IMR-90 (cell line): ENCODE measurements around the gene PAN3. TPM values are rescaled to one million over a fixed set of nuclear protein-coding genes. Genes with fewer than 3 reads are reported as not detected.

Source experiments
- ATAC-seq: fragments of 200-7000 bp; cut with Tn5 transposase; 2 replicates; pipeline ENCODE4 v1.9.1; 2020; ENCODE audit warnings: low read depth, mild to moderate bottlenecking, moderate library complexity
- BruUV-seq: library from RNA; stranded (reverse); fragments of 400-500 nt; replicated peaks from 2 replicates; lab custom pipeline; 2021; lab: Mats Ljungman, UMichigan
- CTCF ChIA-PET: fragments of 300-600 bp; formaldehyde crosslinking; extraction: SDS; loops from one replicate; lab custom pipeline; 2021; ENCODE audit warnings: antibody characterized with exemption; lab: Yijun Ruan, JAX
- POLR2A ChIA-PET: fragments of 300-600 bp; sonication (Branson Sonifier 250); formaldehyde crosslinking; loops from one replicate; lab custom pipeline; 2022; ENCODE audit warnings: antibody characterized with exemption; ENCODE audit not compliant: unreplicated experiment; lab: Charles Lee
- DNase-seq: peaks from one replicate; pipeline ENCODE4 v3.0.0; 2013
- H2AFZ ChIP-seq: replicated peaks from 2 replicates; pipeline ENCODE3; 2013; ENCODE audit warnings: low read length, mild to moderate bottlenecking; ENCODE audit not compliant: poor library complexity
- H2AK5ac ChIP-seq: 2 replicates; pipeline ENCODE4 v1.6.1; 2013; ENCODE audit warnings: low read depth, low read length, inconsistent platforms
- H2AK9ac ChIP-seq: replicated peaks from 2 replicates; pipeline ENCODE3; 2013; ENCODE audit warnings: mild to moderate bottlenecking, low read depth, low read length, moderate library complexity; ENCODE audit not compliant: poor library complexity
- H2BK120ac ChIP-seq: 2 replicates; pipeline ENCODE4 v1.6.1; 2013; ENCODE audit warnings: low read depth, low read length, inconsistent platforms
- H2BK15ac ChIP-seq: 3 replicates; pipeline ENCODE4 v1.6.1; 2013; ENCODE audit warnings: low read depth, low read length, inconsistent platforms
- H2BK20ac ChIP-seq: 2 replicates; pipeline ENCODE4 v1.6.1; 2013; ENCODE audit warnings: low read depth, mild to moderate bottlenecking, inconsistent platforms, low read length, moderate library complexity
- H2BK5ac ChIP-seq: 2 replicates; pipeline ENCODE4 v1.6.1; 2013; ENCODE audit warnings: mild to moderate bottlenecking, low read depth, low read length, inconsistent platforms; ENCODE audit not compliant: poor library complexity, severe bottlenecking
- H3K14ac ChIP-seq: replicated peaks from 2 replicates; pipeline ENCODE4 v1.6.1; 2013; ENCODE audit warnings: low read depth, low read length, inconsistent platforms
- H3K18ac ChIP-seq: 2 replicates; pipeline ENCODE4 v1.6.1; 2013; ENCODE audit warnings: low read depth, low read length, control low read depth
- H3K23ac ChIP-seq: 2 replicates; pipeline ENCODE4 v1.6.1; 2013; ENCODE audit warnings: low read depth, low read length, inconsistent platforms
- H3K27ac ChIP-seq: 2 replicates; pipeline ENCODE4 v1.5.1; 2013; ENCODE audit warnings: mild to moderate bottlenecking, control low read depth, low read length; ENCODE audit not compliant: insufficient read depth
- H3K27me3 ChIP-seq: 2 replicates; pipeline ENCODE4 v1.6.1; 2013; ENCODE audit warnings: low read length; ENCODE audit not compliant: control insufficient read depth, insufficient read depth
- H3K36me3 ChIP-seq: 2 replicates; pipeline ENCODE4 v1.6.1; 2013; ENCODE audit warnings: low read length, mixed read lengths; ENCODE audit not compliant: control insufficient read depth, insufficient read depth
- H3K4ac ChIP-seq: 2 replicates; pipeline ENCODE4 v1.6.1; 2013; ENCODE audit warnings: low read depth, low read length, inconsistent platforms
- H3K4me1 ChIP-seq: 2 replicates; pipeline ENCODE4 v1.6.1; 2013; ENCODE audit warnings: low read length, mixed read lengths; ENCODE audit not compliant: control insufficient read depth, insufficient read depth
- H3K4me2 ChIP-seq: 2 replicates; pipeline ENCODE4 v1.6.1; 2013; ENCODE audit warnings: low read depth, mild to moderate bottlenecking, control low read depth, low read length, moderate library complexity
- H3K4me3 ChIP-seq: 2 replicates; pipeline ENCODE4 v1.5.1; 2013; ENCODE audit warnings: low read depth, mild to moderate bottlenecking, control low read depth, low read length, moderate library complexity; ENCODE audit not compliant: insufficient read depth
- H3K56ac ChIP-seq: 2 replicates; pipeline ENCODE4 v1.6.1; 2013; ENCODE audit warnings: low read length, inconsistent platforms; ENCODE audit not compliant: insufficient read depth; ENCODE audit errors: extremely low read depth
- H3K79me1 ChIP-seq, 2 experiments: 2 replicates each; pipeline ENCODE4 v1.6.1; 2013; ENCODE audit warnings: low read length in 2 of 2, inconsistent platforms in 1 of 2, low read depth in 1 of 2
- H3K9ac ChIP-seq: 2 replicates; pipeline ENCODE4 v1.6.1; 2013; ENCODE audit warnings: low read depth, low read length, control low read depth
- H3K9me1 ChIP-seq: 2 replicates; pipeline ENCODE4 v1.6.1; 2013; ENCODE audit warnings: low read length, inconsistent platforms; ENCODE audit not compliant: insufficient read depth
- H3K9me3 ChIP-seq: 2 replicates; pipeline ENCODE4 v1.6.1; 2013; ENCODE audit warnings: low read length; ENCODE audit not compliant: control insufficient read depth, insufficient read depth
- H4K20me1 ChIP-seq: 2 replicates; pipeline ENCODE4 v1.6.1; 2013; ENCODE audit warnings: low read length, inconsistent platforms; ENCODE audit not compliant: insufficient read depth
- H4K5ac ChIP-seq: 2 replicates; pipeline ENCODE4 v1.6.1; 2013; ENCODE audit warnings: mild to moderate bottlenecking, low read depth, low read length, control low read depth
- H4K8ac ChIP-seq, 2 experiments: 2 replicates each; pipeline ENCODE4 v1.6.1; 2013; ENCODE audit warnings: low read depth in 2 of 2, low read length in 2 of 2, control low read depth in 1 of 2, inconsistent platforms in 1 of 2
- H4K91ac ChIP-seq: 2 replicates; pipeline ENCODE4 v1.6.1; 2013; ENCODE audit warnings: low read depth, low read length, inconsistent platforms; ENCODE audit not compliant: insufficient read depth
- CEBPB ChIP-seq: IDR thresholded peaks from 2 replicates; pipeline ENCODE4 v1.6.1; 2012; ENCODE audit warnings: low read depth, low read length, improper control_type of control experiment
- FOS ChIP-seq: fragments of 150-350 bp; IDR thresholded peaks from 2 replicates; pipeline ENCODE4 v1.6.1; 2016; ENCODE audit warnings: low read depth, low read length
- MAZ ChIP-seq: IDR thresholded peaks from 2 replicates; pipeline ENCODE4 v1.6.1; 2012; ENCODE audit warnings: low read depth, mild to moderate bottlenecking, low read length, improper control_type of control experiment, moderate library complexity, borderline replicate concordance
- MXI1 ChIP-seq: IDR thresholded peaks from 2 replicates; pipeline ENCODE4 v1.6.1; 2012; ENCODE audit warnings: low read depth, mild to moderate bottlenecking, low read length, moderate library complexity, borderline replicate concordance
- NFE2L2 ChIP-seq: fragments of 150-350 bp; IDR thresholded peaks from 2 replicates; pipeline ENCODE4 v1.6.1; 2016; ENCODE audit warnings: low read depth, mild to moderate bottlenecking, low read length
- POLR2A ChIP-seq: IDR thresholded peaks from 2 replicates; pipeline ENCODE4 v1.6.1; 2012; ENCODE audit warnings: mild to moderate bottlenecking, low read depth, low read length
- RAD21 ChIP-seq: IDR thresholded peaks from 2 replicates; pipeline ENCODE4 v1.6.1; 2012; ENCODE audit warnings: low read length, improper control_type of control experiment
- RCOR1 ChIP-seq: IDR thresholded peaks from 2 replicates; pipeline ENCODE4 v1.6.1; 2012; ENCODE audit warnings: mild to moderate bottlenecking, low read length, improper control_type of control experiment; ENCODE audit not compliant: insufficient replicate concordance
- RFX5 ChIP-seq: IDR thresholded peaks from 2 replicates; pipeline ENCODE4 v1.8.0; 2012; ENCODE audit warnings: low read depth, mild to moderate bottlenecking, low read length, moderate library complexity
- WGBS, 2 experiments: methylation state at CpG; one replicate each; pipeline versions ENCODE4 v1.1.5 to v1.1.7; 2013; ENCODE audit warnings: missing lambda C conversion rate in 2 of 2; ENCODE audit not compliant: insufficient read length in 1 of 2; ENCODE audit errors: extremely low coverage in 2 of 2; 5-methylcytosine and 5-hydroxymethylcytosine counted together
- dilution Hi-C: fragments of 300-500 bp; cut with HindIII; formaldehyde crosslinking; loops from one replicate; pipeline ENCODE4 v1.14.3; 2018; ENCODE audit warnings: low sequenced_read_pairs; ENCODE audit not compliant: unreplicated experiment
- in situ Hi-C: fragments of 300-500 bp; cut with MboI; formaldehyde crosslinking; loops from 3 replicates; pipeline ENCODE4 v1.14.3; 2019; ENCODE audit warnings: low sequenced_read_pairs, inconsistent platforms, mixed read lengths
- intact Hi-C: fragments of 100-400 bp; cut with micrococcal nuclease; formaldehyde crosslinking; loops from 2 replicates; pipeline ENCODE4 v1.10.0; 2022
- polyA plus RNA-seq, 3 experiments: library from polyadenylated mRNA; depleted of rRNA; stranded (reverse); fragments of >200 nt; gene quantifications; 2 replicates each; pipeline ENCODE4 v1.2.3, GENCODE V29; 2012; ENCODE audit warnings: low replicate concordance in 1 of 3
- total RNA-seq: library from RNA; depleted of rRNA; stranded (reverse); fragments of >200 nt; gene quantifications from 2 replicates; pipeline ENCODE4 v1.2.3, GENCODE V29; 2012
- TF ChIP-seq, protein P1 (sequence below): fragments of 150-350 bp; IDR thresholded peaks from 2 replicates; pipeline ENCODE4 v1.6.1; 2017; ENCODE audit warnings: mild to moderate bottlenecking, antibody characterized with exemption, low read length, low read depth
- TF ChIP-seq, protein P2 (sequence below): conservative IDR thresholded peaks from 2 replicates; pipeline ENCODE4 v1.5.1; 2012; ENCODE audit warnings: mild to moderate bottlenecking, low read depth, low read length, improper control_type of control experiment
- TF ChIP-seq, protein P3 (sequence below): fragments of 150-350 bp; IDR thresholded peaks from 2 replicates; pipeline ENCODE4 v1.6.1; 2016; ENCODE audit warnings: low read depth, mild to moderate bottlenecking, low read length, moderate library complexity, borderline replicate concordance

The PAN3 gene
- total and polyA plus RNA-seq, 2 of the 4 experiments (the other 2 are of a cell fraction) = 6.6 to 15.1 TPM

DNA sequence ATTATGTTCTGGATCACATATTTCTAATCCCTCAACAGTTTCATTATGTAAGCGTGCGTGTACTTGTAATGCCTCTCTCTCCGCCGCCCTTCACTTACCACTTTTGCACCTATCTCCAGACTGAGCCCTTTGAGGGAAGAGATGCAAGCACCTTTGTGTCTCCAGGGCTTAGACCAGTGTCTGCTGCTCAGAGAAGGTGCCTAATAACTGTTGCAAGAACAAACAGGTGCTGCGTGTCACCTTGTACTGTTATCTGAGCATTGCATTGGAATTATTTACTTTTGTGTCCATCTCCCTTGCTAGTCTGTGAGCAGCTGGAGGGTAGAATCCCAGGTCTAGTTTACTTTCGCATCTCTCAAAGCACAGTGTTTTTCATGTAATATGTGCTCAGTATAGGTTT lies 200.4 kb downstream of the PAN3 start:
- Histone ChIP-seq H3K27me3 (no peaks in the 10 kb centered on the region), H2BK120ac (peak overlapping the region; percentile 80), H2AK9ac (no peak overlapping the region), H2BK5ac (peak overlapping the region; percentile 39), H2BK15ac (peak overlapping the region; percentile 80; the same call in 2 of the 3 replicates), H3K56ac (no peak overlapping the region), H4K5ac (peak overlapping the region; percentile 30; the same call in 1 of the 2 replicates), H3K9me3 (no peaks in the 10 kb centered on the region), H4K91ac (peak overlapping the region; percentile 75), H3K27ac (no peak overlapping the region), H2BK20ac (peak overlapping the region; percentile 83), H3K9me1 (peaks cover 18% of the 10 kb centered on the region; the same call in 1 of the 2 replicates), H3K4ac (peak overlapping the region; percentile 52), H4K20me1 (no peaks in the 10 kb centered on the region), H3K36me3 (no peaks in the 10 kb centered on the region), H3K23ac (peak overlapping the region; percentile 49; the same call in 1 of the 2 replicates), H3K4me3 (no peak overlapping the region), H3K9ac (no peak overlapping the region), H3K79me1 (peaks cover 0 to 4% of the 10 kb centered on the region in 2 experiments; a peak in 1 of 4 replicates), H4K8ac (peak overlapping the region in 1 of 2 experiments; percentile 29; a peak in 1 of 4 replicates), H3K18ac (peak overlapping the region; percentile 61; the same call in 1 of the 2 replicates), H2AFZ (no peak overlapping the region), H2AK5ac (peak overlapping the region; percentile 88), H3K4me1 (peaks cover 29% of the 10 kb centered on the region), H3K4me2 (no peak overlapping the region; the same call in 1 of the 2 replicates), H3K14ac (peak overlapping the region; percentile 49)
- intact Hi-C loops = loop anchor here (5.0 kb wide), 1 partner anchor 139 kb away; no protein-coding TSS in a partner anchor
- TF ChIP-seq NFE2L2 (no peak), RAD21 (no peak), CEBPB (no peak), MXI1 (no peak), POLR2A (no peak), FOS (no peak), MAZ (no peak), RCOR1 (no peak), RFX5 (no peak)
- TF ChIP-seq, protein P1, sequence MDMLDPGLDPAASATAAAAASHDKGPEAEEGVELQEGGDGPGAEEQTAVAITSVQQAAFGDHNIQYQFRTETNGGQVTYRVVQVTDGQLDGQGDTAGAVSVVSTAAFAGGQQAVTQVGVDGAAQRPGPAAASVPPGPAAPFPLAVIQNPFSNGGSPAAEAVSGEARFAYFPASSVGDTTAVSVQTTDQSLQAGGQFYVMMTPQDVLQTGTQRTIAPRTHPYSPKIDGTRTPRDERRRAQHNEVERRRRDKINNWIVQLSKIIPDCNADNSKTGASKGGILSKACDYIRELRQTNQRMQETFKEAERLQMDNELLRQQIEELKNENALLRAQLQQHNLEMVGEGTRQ = no peak
- TF ChIP-seq, protein P2, sequence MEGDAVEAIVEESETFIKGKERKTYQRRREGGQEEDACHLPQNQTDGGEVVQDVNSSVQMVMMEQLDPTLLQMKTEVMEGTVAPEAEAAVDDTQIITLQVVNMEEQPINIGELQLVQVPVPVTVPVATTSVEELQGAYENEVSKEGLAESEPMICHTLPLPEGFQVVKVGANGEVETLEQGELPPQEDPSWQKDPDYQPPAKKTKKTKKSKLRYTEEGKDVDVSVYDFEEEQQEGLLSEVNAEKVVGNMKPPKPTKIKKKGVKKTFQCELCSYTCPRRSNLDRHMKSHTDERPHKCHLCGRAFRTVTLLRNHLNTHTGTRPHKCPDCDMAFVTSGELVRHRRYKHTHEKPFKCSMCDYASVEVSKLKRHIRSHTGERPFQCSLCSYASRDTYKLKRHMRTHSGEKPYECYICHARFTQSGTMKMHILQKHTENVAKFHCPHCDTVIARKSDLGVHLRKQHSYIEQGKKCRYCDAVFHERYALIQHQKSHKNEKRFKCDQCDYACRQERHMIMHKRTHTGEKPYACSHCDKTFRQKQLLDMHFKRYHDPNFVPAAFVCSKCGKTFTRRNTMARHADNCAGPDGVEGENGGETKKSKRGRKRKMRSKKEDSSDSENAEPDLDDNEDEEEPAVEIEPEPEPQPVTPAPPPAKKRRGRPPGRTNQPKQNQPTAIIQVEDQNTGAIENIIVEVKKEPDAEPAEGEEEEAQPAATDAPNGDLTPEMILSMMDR = no peak
- TF ChIP-seq, protein P3, sequence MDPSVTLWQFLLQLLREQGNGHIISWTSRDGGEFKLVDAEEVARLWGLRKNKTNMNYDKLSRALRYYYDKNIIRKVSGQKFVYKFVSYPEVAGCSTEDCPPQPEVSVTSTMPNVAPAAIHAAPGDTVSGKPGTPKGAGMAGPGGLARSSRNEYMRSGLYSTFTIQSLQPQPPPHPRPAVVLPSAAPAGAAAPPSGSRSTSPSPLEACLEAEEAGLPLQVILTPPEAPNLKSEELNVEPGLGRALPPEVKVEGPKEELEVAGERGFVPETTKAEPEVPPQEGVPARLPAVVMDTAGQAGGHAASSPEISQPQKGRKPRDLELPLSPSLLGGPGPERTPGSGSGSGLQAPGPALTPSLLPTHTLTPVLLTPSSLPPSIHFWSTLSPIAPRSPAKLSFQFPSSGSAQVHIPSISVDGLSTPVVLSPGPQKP = no peak
- POLR2A ChIA-PET = no interaction called here
- no peak for DNase-seq
- in situ Hi-C loops = no loop called here
- no TSS peak for BruUV-seq
- dilution Hi-C loops = no loop called here
- ATAC-seq = no peak
- CTCF ChIA-PET = interaction anchor here (1.3 kb wide), 1 partner anchor 14 kb away, joined by 3 read pairs; no protein-coding TSS in a partner anchor
- 100% methylated on average over 1 of the region's 6 CpGs; no CpG with 5 or more reads in 1 of the 2 experiments for WGBS, 2 experiments
